LNCaP clone FGC (cell line): ENCODE data around the gene GPR31.

Source experiments
- DNase-seq: peaks from one replicate; pipeline ENCODE4 v3.0.0-alpha.2; 2011; ENCODE audit warnings: low read depth
- H3K4me3 ChIP-seq: 2 replicates; pipeline ENCODE4 v1.5.1; 2011; ENCODE audit warnings: mild to moderate bottlenecking, low read depth, low read length, control low read depth
- TF ChIP-seq, protein P1 (sequence below): IDR thresholded peaks from 2 replicates; pipeline ENCODE4 v1.5.1; 2012; ENCODE audit warnings: mild to moderate bottlenecking; ENCODE audit not compliant: control insufficient read depth, insufficient read depth; ENCODE audit errors: extremely low read depth

Gene GPR31

DNA sequence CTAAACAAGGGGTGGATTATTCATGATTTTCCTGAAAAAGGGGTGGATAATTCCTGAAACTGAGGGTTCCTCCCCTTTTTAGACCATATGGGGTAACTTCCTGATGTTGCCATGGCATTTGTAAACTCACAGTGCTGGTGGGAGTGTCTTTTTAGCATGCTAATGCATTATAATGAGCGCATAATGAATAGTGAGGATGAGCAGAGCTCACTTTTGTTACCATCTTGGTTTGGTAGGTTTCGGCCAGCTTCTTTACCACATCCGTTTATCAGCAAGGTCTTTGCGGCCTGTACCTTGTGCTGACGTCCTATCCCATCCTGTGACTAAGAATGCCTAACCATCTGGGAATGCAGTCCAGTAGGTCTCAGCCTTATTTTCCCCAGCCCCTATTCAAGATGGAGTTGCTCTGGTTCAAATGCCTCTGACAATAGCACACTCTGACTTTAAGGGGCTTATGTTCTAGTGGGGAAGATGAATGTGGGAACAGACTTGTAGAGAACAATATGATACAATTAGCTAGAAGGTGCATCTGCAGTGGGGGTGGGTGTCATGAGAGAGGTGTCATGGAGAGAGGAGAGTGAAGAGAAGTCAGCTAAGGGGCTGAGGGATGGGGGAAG is 4.2 kb upstream of the GPR31 start:
- no peak overlapping the region for H3K4me3 ChIP-seq
- TF ChIP-seq, protein P1, sequence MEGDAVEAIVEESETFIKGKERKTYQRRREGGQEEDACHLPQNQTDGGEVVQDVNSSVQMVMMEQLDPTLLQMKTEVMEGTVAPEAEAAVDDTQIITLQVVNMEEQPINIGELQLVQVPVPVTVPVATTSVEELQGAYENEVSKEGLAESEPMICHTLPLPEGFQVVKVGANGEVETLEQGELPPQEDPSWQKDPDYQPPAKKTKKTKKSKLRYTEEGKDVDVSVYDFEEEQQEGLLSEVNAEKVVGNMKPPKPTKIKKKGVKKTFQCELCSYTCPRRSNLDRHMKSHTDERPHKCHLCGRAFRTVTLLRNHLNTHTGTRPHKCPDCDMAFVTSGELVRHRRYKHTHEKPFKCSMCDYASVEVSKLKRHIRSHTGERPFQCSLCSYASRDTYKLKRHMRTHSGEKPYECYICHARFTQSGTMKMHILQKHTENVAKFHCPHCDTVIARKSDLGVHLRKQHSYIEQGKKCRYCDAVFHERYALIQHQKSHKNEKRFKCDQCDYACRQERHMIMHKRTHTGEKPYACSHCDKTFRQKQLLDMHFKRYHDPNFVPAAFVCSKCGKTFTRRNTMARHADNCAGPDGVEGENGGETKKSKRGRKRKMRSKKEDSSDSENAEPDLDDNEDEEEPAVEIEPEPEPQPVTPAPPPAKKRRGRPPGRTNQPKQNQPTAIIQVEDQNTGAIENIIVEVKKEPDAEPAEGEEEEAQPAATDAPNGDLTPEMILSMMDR, result no peak
- DNase-seq, result no peak

GRCh38 chr6:167157414-167157813 is 366 bp downstream of the GPR31 start:
- DNase-seq, result no peak
- TF ChIP-seq, protein P1, result no peak

GRCh38 chr6:167154895-167155294 is 2.9 kb downstream of the GPR31 start:
- no peak overlapping the region for H3K4me3 ChIP-seq
- TF ChIP-seq, protein P1, result no peak
- no peak for DNase-seq

More at GRCh38 chr6:167157414-167157813, 366 bp downstream of the GPR31 start:
- H3K4me3 ChIP-seq, result no peak overlapping the region

GRCh38 chr6:167154291-167154690 is 3.5 kb downstream of the GPR31 start:
- TF ChIP-seq, protein P1, result no peak
- H3K4me3 ChIP-seq, result no peak overlapping the region
- no peak for DNase-seq

GRCh38 chr6:167153521-167153959 is 4.2 kb downstream of the GPR31 start:
- H3K4me3 ChIP-seq, result no peak overlapping the region
- no peak for DNase-seq
- TF ChIP-seq, protein P1, result no peak

DNA sequence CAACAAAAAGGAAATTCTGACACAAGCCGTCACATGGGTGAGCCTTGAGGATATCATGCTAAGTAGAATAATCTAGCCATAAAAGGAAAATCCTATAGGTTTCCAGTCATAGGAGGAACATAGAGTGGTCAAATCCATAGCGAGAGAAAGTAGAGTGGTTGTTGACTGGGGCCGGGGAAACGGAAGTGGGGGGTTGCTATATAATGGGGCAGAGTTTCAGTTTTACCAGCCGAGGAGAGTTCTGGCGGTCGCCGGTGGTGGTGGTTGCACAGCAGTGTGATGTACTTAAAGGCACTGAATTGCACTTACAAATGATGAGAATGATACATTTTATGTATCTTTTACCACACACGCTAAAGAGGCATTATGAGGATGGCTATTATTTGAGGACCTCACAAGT is 4.9 kb downstream of the GPR31 start:
- no peak for DNase-seq
- TF ChIP-seq, protein P1, result no peak
- H3K4me3 ChIP-seq, result no peak overlapping the region

- no peak for DNase-seq
Observed at GRCh38 chr6:167151648-167152047, 6.1 kb downstream of the GPR31 start.

More at GRCh38 chr6:167151648-167152047, 6.1 kb downstream of the GPR31 start:
- TF ChIP-seq, protein P1, result no peak
- no peak overlapping the region for H3K4me3 ChIP-seq
